ENCODE results near the gene PBX2.
"Not testable (repeated sequence)": the region's sequence is repeated elsewhere in the genome, so short reads cannot be mapped to it uniquely, and the experiment has no call there.

The PBX2 gene

GRCh38 chr6:32190054-32190851, at the start of gene PBX2:
Gene PBX2, minus strand, starts transcription at chr6:32190202. Its CDS starts 287 bp downstream, at chr6:32189915.
- DNase-seq = peak; percentile 47 to 76

GRCh38 chr6:32239462-32239861, 49.5 kb upstream of the PBX2 start:
- DNase-seq = no peak

GRCh38 chr6:32234934-32235333, 44.9 kb upstream of the PBX2 start:
- DNase-seq = no peak

GRCh38 chr6:32226434-32226833, 36.4 kb upstream of the PBX2 start:
- no peak for DNase-seq

- no peak for DNase-seq
Observed at GRCh38 chr6:32224696-32225095, 34.7 kb upstream of the PBX2 start.

GRCh38 chr6:32223258-32224235, 33.5 kb upstream of the PBX2 start, which contains the start of gene NOTCH4:
Gene NOTCH4, minus strand, starts transcription at chr6:32224067. Its CDS starts 139 bp downstream, at chr6:32223928.
- no peak for DNase-seq

- no peak for DNase-seq
Observed at GRCh38 chr6:32222333-32223230, 32.6 kb upstream of the PBX2 start.

GRCh38 chr6:32220021-32220420, 30.0 kb upstream of the PBX2 start:
- DNase-seq = no peak

- DNase-seq = no peak
Observed at GRCh38 chr6:32218167-32218566, 28.2 kb upstream of the PBX2 start.

- no peak for DNase-seq
Observed at GRCh38 chr6:32216998-32217397, 27.0 kb upstream of the PBX2 start.

GRCh38 chr6:32216285-32216684, 26.3 kb upstream of the PBX2 start:
- DNase-seq = no peak

GRCh38 chr6:32215617-32216016, 25.6 kb upstream of the PBX2 start:
- DNase-seq = no peak

- DNase-seq = no peak
Observed at GRCh38 chr6:32214126-32214525, 24.1 kb upstream of the PBX2 start.

GRCh38 chr6:32213649-32214048, 23.6 kb upstream of the PBX2 start:
- no peak for DNase-seq

GRCh38 chr6:32212076-32212760, 22.2 kb upstream of the PBX2 start:
- no peak for DNase-seq

GRCh38 chr6:32211432-32211831, 21.4 kb upstream of the PBX2 start:
- not testable (repeated sequence) for DNase-seq

- no peak for DNase-seq
Observed at GRCh38 chr6:32210191-32210601, 20.2 kb upstream of the PBX2 start.

- DNase-seq = no peak
Observed at GRCh38 chr6:32208996-32209395, 19.0 kb upstream of the PBX2 start.

GRCh38 chr6:32204268-32204715, 14.3 kb upstream of the PBX2 start:
- DNase-seq = no peak

- DNase-seq = no peak
Observed at GRCh38 chr6:32203426-32204267, 13.6 kb upstream of the PBX2 start.

- no peak for DNase-seq
Observed at GRCh38 chr6:32202186-32202585, 12.2 kb upstream of the PBX2 start.

All from cerebellar nuclear complex (tissue), 1 donor.